PC-3 (cell line): ENCODE results near the gene BUD13.

ENCODE experiments used
- EZH2phosphoT487 ChIP-seq: fragments of 300-600 bp; sonication (generic); IDR thresholded peaks from 2 replicates; pipeline ENCODE4 v1.6.1; 2018; ENCODE audit warnings: mild to moderate bottlenecking, antibody characterized with exemption, low read length, borderline replicate concordance
- TF ChIP-seq, protein P1 (sequence below): fragments of 300-600 bp; sonication (generic); conservative IDR thresholded peaks from 2 replicates; pipeline ENCODE4 v1.5.1; 2017; ENCODE audit warnings: antibody characterized with exemption, low read depth, mild to moderate bottlenecking, low read length

DNA sequence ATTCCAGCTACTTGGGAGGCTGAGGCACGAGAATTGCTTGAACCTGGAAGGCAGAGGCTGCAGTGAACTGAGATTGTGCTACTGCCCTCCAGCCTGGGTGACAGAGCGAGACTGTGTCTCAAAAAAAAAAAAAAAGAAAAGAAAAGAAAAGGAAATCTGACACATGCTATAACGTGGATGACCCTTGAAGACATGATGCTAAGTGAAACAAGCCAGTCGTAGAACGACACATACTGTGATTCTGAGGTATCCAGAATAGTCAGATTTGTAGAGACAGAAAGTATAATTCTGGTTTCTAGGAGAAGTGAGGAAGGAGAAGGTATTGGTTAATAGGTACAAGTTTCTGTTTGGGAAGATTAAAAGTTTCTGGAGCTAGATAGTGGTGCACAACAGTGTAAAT, 25.6 kb upstream of the BUD13 start:
- TF ChIP-seq, protein P1, sequence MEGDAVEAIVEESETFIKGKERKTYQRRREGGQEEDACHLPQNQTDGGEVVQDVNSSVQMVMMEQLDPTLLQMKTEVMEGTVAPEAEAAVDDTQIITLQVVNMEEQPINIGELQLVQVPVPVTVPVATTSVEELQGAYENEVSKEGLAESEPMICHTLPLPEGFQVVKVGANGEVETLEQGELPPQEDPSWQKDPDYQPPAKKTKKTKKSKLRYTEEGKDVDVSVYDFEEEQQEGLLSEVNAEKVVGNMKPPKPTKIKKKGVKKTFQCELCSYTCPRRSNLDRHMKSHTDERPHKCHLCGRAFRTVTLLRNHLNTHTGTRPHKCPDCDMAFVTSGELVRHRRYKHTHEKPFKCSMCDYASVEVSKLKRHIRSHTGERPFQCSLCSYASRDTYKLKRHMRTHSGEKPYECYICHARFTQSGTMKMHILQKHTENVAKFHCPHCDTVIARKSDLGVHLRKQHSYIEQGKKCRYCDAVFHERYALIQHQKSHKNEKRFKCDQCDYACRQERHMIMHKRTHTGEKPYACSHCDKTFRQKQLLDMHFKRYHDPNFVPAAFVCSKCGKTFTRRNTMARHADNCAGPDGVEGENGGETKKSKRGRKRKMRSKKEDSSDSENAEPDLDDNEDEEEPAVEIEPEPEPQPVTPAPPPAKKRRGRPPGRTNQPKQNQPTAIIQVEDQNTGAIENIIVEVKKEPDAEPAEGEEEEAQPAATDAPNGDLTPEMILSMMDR: no peak
- TF ChIP-seq EZH2phosphoT487: no peak
